DND-41 (cell line): ENCODE data around the gene SGMS1.

ENCODE experiments used
- ATAC-seq: fragments of 200-7000 bp; cut with Tn5 transposase; 3 replicates; pipeline ENCODE4 v1.9.1; 2021; ENCODE audit warnings: low read depth; ENCODE audit not compliant: insufficient read depth
- DNase-seq: peaks from one replicate; pipeline ENCODE4 v3.0.0-alpha.2; 2020
- H2AFZ ChIP-seq: 2 replicates; pipeline ENCODE4 v1.6.0; 2012; ENCODE audit warnings: low read depth, low read length
- H3K27ac ChIP-seq: 2 replicates; pipeline ENCODE4 v1.5.1; 2012; ENCODE audit warnings: low read length, inconsistent platforms
- H3K27me3 ChIP-seq: fragments of 200-600 bp; sonication (generic); 2 replicates; pipeline ENCODE4 v1.6.0; 2012; ENCODE audit warnings: low read length, mild to moderate bottlenecking, inconsistent platforms; ENCODE audit not compliant: insufficient read depth, poor library complexity
- H3K36me3 ChIP-seq: 2 replicates; pipeline ENCODE4 v1.5.1; 2012; ENCODE audit warnings: low read length, inconsistent platforms; ENCODE audit not compliant: insufficient read depth
- H3K4me1 ChIP-seq: 2 replicates; pipeline ENCODE4 v1.5.1; 2012; ENCODE audit warnings: mild to moderate bottlenecking, low read length; ENCODE audit not compliant: insufficient read depth
- H3K4me2 ChIP-seq: 2 replicates; pipeline ENCODE4 v1.6.0; 2012; ENCODE audit warnings: mild to moderate bottlenecking, moderate library complexity, low read length, inconsistent platforms; ENCODE audit not compliant: insufficient read depth
- H3K4me3 ChIP-seq, 2 experiments: fragments of 200-600 bp in 1 of 2; shearing (Covaris generic) in 1 of 2; 2 replicates each; pipeline ENCODE4 v1.5.1; 2012 to 2016; ENCODE audit warnings: inconsistent platforms in 2 of 2, low read length in 2 of 2, mild to moderate bottlenecking in 2 of 2, low read depth in 1 of 2, moderate library complexity in 1 of 2
- H3K79me2 ChIP-seq: 2 replicates; pipeline ENCODE4 v1.6.0; 2012; ENCODE audit warnings: low read length, inconsistent platforms; ENCODE audit not compliant: insufficient read depth
- H3K9ac ChIP-seq: 2 replicates; pipeline ENCODE4 v1.6.0; 2012; ENCODE audit warnings: low read depth, mild to moderate bottlenecking, inconsistent platforms, low read length, moderate library complexity
- H3K9me3 ChIP-seq: 2 replicates; pipeline ENCODE4 v1.5.1; 2012; ENCODE audit warnings: low read length, moderate library complexity, mild to moderate bottlenecking, inconsistent platforms; ENCODE audit not compliant: insufficient read depth, severe bottlenecking
- H4K20me1 ChIP-seq: 2 replicates; pipeline ENCODE4 v1.6.0; 2012; ENCODE audit warnings: low read length; ENCODE audit not compliant: insufficient read depth
- CTCF ChIP-seq: IDR thresholded peaks from 2 replicates; pipeline ENCODE4 v1.5.1; 2012; ENCODE audit warnings: borderline replicate concordance, low read length, moderate library complexity, mild to moderate bottlenecking; ENCODE audit not compliant: poor library complexity, severe bottlenecking; ENCODE audit errors: extremely low read depth
- EZH2 ChIP-seq: IDR thresholded peaks from 3 replicates; pipeline ENCODE4 v1.6.1; 2012; ENCODE audit warnings: borderline replicate concordance, low read depth, mild to moderate bottlenecking, moderate library complexity, low read length, inconsistent platforms; ENCODE audit not compliant: severe bottlenecking

Gene SGMS1

GRCh38 chr10:50600286-50600685 lies 23.5 kb downstream of the SGMS1 start:
- Histone ChIP-seq H3K79me2 (no peaks in the 10 kb centered on the region), H3K9me3 (no peaks in the 10 kb centered on the region), H3K27ac (no peak overlapping the region), H3K4me2 (no peak overlapping the region), H3K4me1 (no peaks in the 10 kb centered on the region), H3K36me3 (no peaks in the 10 kb centered on the region), H3K9ac (no peak overlapping the region), H3K4me3 (no peak overlapping the region), H4K20me1 (no peaks in the 10 kb centered on the region), H3K27me3 (no peaks in the 10 kb centered on the region), H2AFZ (no peak overlapping the region)
- no peak for TF ChIP-seq CTCF
- DNase-seq, result no peak
- no peak for ATAC-seq

GRCh38 chr10:50596897-50597296 lies 26.9 kb downstream of the SGMS1 start:
- Histone ChIP-seq H3K4me2 (no peak overlapping the region), H3K9me3 (no peaks in the 10 kb centered on the region), H3K79me2 (no peaks in the 10 kb centered on the region), H3K36me3 (no peaks in the 10 kb centered on the region), H2AFZ (no peak overlapping the region), H3K27me3 (no peaks in the 10 kb centered on the region), H4K20me1 (no peaks in the 10 kb centered on the region), H3K4me3 (no peak overlapping the region), H3K9ac (no peak overlapping the region), H3K4me1 (no peaks in the 10 kb centered on the region), H3K27ac (no peak overlapping the region)
- ATAC-seq (no peak), DNase-seq (no peak)
- no peak for TF ChIP-seq EZH2
- no peak for TF ChIP-seq CTCF

- TF ChIP-seq EZH2 (no peak), CTCF (no peak)
- Histone ChIP-seq H3K79me2 (no peaks in the 10 kb centered on the region), H3K27me3 (no peaks in the 10 kb centered on the region), H3K9ac (no peak overlapping the region), H3K9me3 (no peaks in the 10 kb centered on the region), H3K4me1 (no peaks in the 10 kb centered on the region), H3K27ac (no peak overlapping the region), H2AFZ (no peak overlapping the region), H3K4me3 (no peak overlapping the region), H3K36me3 (no peaks in the 10 kb centered on the region), H4K20me1 (no peaks in the 10 kb centered on the region), H3K4me2 (no peak overlapping the region)
- no peak for DNase-seq
- ATAC-seq, result no peak
Observed at GRCh38 chr10:50596456-50596855, 27.3 kb downstream of the SGMS1 start.

GRCh38 chr10:50595785-50596184 lies 28.0 kb downstream of the SGMS1 start:
- Histone ChIP-seq H3K36me3 (no peaks in the 10 kb centered on the region), H3K79me2 (no peaks in the 10 kb centered on the region), H3K4me2 (no peak overlapping the region), H3K9ac (no peak overlapping the region), H3K9me3 (no peaks in the 10 kb centered on the region), H2AFZ (no peak overlapping the region), H3K4me1 (no peaks in the 10 kb centered on the region), H4K20me1 (no peaks in the 10 kb centered on the region), H3K27ac (no peak overlapping the region), H3K4me3 (no peak overlapping the region), H3K27me3 (no peaks in the 10 kb centered on the region)
- no peak for TF ChIP-seq EZH2
- no peak for TF ChIP-seq CTCF
- ATAC-seq, result no peak
- no peak for DNase-seq
